Midbrain (tissue), 1 donor: ENCODE results near the gene TDRD6.
A peak's percentile ranks its signal among the peaks of the same experiment; 100 is the strongest.

Source experiments
- DNase-seq: peaks from one replicate; lab custom pipeline; 2025; lab: John Stamatoyannopoulos, UW

Gene TDRD6

GRCh38 chr6:46688117-46688965, 656 bp downstream of the TDRD6 start:
- no peak for DNase-seq

GRCh38 chr6:46688966-46689335, 1.3 kb downstream of the TDRD6 start:
- no peak for DNase-seq

- DNase-seq: no peak
Observed at GRCh38 chr6:46689657-46690056, 2.0 kb downstream of the TDRD6 start.

DNA sequence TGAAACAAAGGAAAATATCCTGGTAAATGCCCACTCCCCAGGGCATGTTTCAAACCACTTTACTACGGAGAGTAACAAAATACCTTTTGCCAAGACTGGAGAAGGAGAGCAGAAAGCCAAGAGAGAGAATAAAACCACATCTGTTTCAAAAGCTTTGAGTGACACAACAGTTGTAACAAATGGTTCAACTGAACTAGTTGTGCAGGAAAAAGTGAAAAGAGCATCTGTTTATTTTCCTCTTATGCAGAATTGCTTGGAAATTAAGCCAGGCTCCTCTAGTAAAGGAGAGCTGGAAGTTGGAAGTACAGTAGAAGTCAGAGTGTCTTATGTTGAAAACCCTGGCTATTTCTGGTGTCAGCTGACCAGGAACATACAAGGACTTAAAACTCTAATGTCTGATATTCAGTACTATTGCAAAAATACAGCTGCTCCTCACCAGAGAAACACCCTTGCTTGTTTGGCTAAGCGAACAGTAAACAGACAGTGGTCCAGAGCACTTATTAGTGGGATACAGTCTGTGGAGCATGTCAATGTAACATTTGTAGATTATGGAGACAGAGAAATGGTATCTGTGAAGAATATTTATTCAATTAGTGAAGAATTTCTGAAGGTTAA, 2.6 kb downstream of the TDRD6 start:
- DNase-seq: no peak

GRCh38 chr6:46690911-46691451, 3.3 kb downstream of the TDRD6 start:
- DNase-seq: no peak

GRCh38 chr6:46699970-46700369, 12.3 kb downstream of the TDRD6 start:
- no peak for DNase-seq

- peak; percentile 61 for DNase-seq
Observed at GRCh38 chr6:46704562-46704961, 16.9 kb downstream of the TDRD6 start.

GRCh38 chr6:46706464-46706863, 18.8 kb downstream of the TDRD6 start:
- DNase-seq: no peak

DNA sequence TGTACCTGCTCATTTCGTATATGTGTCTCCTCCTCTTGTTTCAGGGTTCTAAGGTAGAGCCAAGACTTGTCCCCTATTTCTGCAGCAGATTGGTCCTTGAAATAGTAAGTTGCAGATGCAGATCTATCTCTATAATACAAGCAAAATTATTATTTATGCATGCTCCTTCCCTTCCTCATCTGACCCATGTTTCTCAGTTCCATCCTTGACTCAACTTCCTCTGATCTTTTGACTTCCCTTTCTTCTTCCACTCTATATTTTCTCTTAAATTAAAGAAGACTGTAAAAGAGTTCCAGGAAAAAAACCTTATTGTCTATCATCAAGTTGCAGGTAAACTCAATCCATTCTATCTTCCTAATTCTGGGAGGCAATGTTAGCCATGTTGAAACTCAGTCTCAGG, 23.8 kb downstream of the TDRD6 start:
- no peak for DNase-seq

- no peak for DNase-seq
Observed at GRCh38 chr6:46715141-46715540, 27.5 kb downstream of the TDRD6 start.

GRCh38 chr6:46719099-46719498, 31.4 kb downstream of the TDRD6 start:
- DNase-seq: no peak

- DNase-seq: no peak
Observed at GRCh38 chr6:46720401-46720800, 32.7 kb downstream of the TDRD6 start.

GRCh38 chr6:46729787-46730326, 42.2 kb downstream of the TDRD6 start:
- DNase-seq: no peak

DNA sequence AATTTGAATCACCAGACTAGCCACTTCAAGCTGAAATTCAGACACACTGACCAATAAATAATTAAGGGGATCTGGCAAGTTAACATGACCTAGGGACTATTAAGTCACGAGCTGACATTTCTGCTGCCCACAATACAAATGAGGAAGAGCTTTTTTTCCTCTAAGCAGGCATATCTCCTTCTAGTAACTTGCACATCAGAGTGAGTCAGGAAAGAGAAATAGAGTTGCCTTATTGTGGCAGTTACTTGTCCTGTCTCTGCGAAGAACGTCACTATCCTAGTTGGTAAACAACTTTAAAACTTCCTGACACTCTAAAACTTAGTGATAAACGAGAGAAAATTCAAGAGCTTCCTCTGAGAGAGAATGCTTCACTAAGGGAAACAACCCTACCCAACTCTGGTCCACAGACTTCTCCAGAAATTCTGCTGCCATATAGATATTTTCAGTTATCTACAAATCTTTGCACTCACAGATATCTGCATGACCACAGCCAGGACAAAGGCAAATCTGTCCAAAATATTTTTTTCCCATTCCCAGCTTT, 43.3 kb downstream of the TDRD6 start:
- no peak for DNase-seq

GRCh38 chr6:46733341-46733801, 45.7 kb downstream of the TDRD6 start:
- DNase-seq: no peak

GRCh38 chr6:46734867-46735719, 47.4 kb downstream of the TDRD6 start, which contains the start of gene PLA2G7:
PLA2G7 (minus strand) TSS chr6:46735375; CDS start chr6:46722891, 12,484 bp downstream.
- DNase-seq: no peak

DNA sequence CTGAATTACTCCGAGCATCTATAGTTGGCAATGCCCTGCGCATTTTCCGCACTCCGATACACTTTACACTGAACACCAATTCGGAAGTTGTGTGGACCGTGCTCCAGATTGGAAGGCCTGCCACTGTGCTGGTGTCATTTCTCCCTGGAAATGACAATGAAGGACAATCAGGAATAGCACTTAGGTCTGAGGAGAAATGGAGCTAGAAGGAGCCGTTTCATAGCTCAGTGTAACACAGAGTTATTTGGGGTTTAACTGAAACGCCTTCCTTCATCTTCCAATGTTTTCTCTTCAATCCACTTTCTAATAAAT, 48.0 kb downstream of the TDRD6 start:
- no peak for DNase-seq

GRCh38 chr6:46736906-46737305, 49.2 kb downstream of the TDRD6 start:
- no peak for DNase-seq

GRCh38 chr6:46741482-46741881, 53.8 kb downstream of the TDRD6 start:
- no peak for DNase-seq

DNA sequence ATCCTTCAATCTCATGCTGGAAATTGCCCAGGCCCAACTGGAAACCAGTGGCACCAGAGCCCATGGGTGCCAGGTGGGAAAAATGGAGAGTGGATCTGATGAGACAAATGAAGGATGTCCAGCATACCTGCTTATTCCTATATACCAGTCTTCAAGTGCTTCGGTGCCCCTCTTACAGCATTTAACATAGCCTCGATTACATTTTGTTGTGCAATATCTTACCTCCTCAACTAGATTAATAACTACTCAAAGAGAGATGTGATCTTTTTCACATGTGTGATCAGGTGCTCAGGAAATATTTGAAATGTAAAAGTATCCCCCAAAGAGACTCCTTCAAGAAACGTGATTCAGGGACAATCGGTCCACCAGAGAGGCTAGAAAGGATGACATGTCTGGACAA, 54.2 kb downstream of the TDRD6 start:
- no peak for DNase-seq

GRCh38 chr6:46743425-46744158, 55.9 kb downstream of the TDRD6 start:
- no peak for DNase-seq
